K562 (cell line): ENCODE data around the gene TMEM208. TPM values are rescaled to one million over a fixed set of nuclear protein-coding genes. Genes with fewer than 3 reads are reported as not detected.

Experiments used
- ARID1B ChIP-seq: fragments of 450-650 bp; IDR thresholded peaks from 2 replicates; pipeline ENCODE4 v1.6.1; 2016; ENCODE audit warnings: antibody characterized with exemption, mild to moderate bottlenecking, inconsistent platforms
- CEBPG ChIP-seq, 3 experiments: fragments of 200-800 bp in 1 of 3; sonication (Bioruptor generic) in 1 of 3; sonication (generic) in 1 of 3; formaldehyde crosslinking in 1 of 3; IDR thresholded peaks in 2 of 3; conservative IDR thresholded peaks in 1 of 3; 2 replicates each; pipeline versions ENCODE4 v1.6.1 to v1.8.0; 2016 to 2022; ENCODE audit warnings: missing compliant biosample characterization in 2 of 3, missing genetic modification characterization in 2 of 3, mild to moderate bottlenecking in 1 of 3, missing genetic modification reagents in 1 of 3
- CREB1 ChIP-seq, 2 experiments: sonication (generic) in 1 of 2; formaldehyde crosslinking in 1 of 2; IDR thresholded peaks; 2 replicates each; pipeline versions ENCODE4 v1.6.1 to v1.8.0; 2012 to 2022; ENCODE audit warnings: inconsistent platforms in 1 of 2, mild to moderate bottlenecking in 1 of 2, missing genetic modification reagents in 1 of 2, moderate library complexity in 1 of 2
- CXXC5 ChIP-seq: fragments of 250-450 bp; sonication (Bioruptor Pico); IDR thresholded peaks from 2 replicates; pipeline ENCODE4 v1.8.0; 2022; ENCODE audit warnings: inconsistent platforms, mild to moderate bottlenecking, moderate library complexity
- ETV6 ChIP-seq, 3 experiments: fragments of 150-350 bp in 1 of 3; sonication (generic) in 1 of 3; formaldehyde crosslinking in 1 of 3; IDR thresholded peaks; 2 replicates each; pipeline versions ENCODE4 v1.6.1 to v1.8.0; 2014 to 2022; ENCODE audit warnings: borderline replicate concordance in 2 of 3, low read depth in 2 of 3, antibody characterized with exemption in 1 of 3, low read length in 1 of 3, mild to moderate bottlenecking in 1 of 3, missing genetic modification reagents in 1 of 3
- HBP1 ChIP-seq: fragments of 450-650 bp; formaldehyde crosslinking; IDR thresholded peaks from 2 replicates; pipeline ENCODE4 v1.4.0; 2022; ENCODE audit warnings: missing genetic modification characterization
- HEY1 ChIP-seq: fragments of 250-450 bp; sonication (Bioruptor Pico); IDR thresholded peaks from 2 replicates; pipeline ENCODE4 v1.5.0; 2020; ENCODE audit warnings: mild to moderate bottlenecking, moderate library complexity, borderline replicate concordance
- KAT7 ChIP-seq: sonication (generic); formaldehyde crosslinking; IDR thresholded peaks from 2 replicates; pipeline ENCODE4 v1.8.0; 2022; ENCODE audit warnings: missing genetic modification reagents, mild to moderate bottlenecking, borderline replicate concordance
- KLF13 ChIP-seq: fragments of 450-650 bp; IDR thresholded peaks from 2 replicates; pipeline ENCODE4 v1.6.1; 2016; ENCODE audit warnings: missing genetic modification characterization, low read depth, mild to moderate bottlenecking, missing compliant biosample characterization, moderate library complexity, borderline replicate concordance
- MAX ChIP-seq: sonication (generic); formaldehyde crosslinking; IDR thresholded peaks from 2 replicates; pipeline ENCODE4 v1.9.0; 2022; ENCODE audit warnings: mild to moderate bottlenecking, missing genetic modification reagents
- NFIC ChIP-seq: fragments of 450-650 bp; IDR thresholded peaks from 2 replicates; pipeline ENCODE4 v1.6.1; 2017; ENCODE audit warnings: mild to moderate bottlenecking, inconsistent platforms
- NR2C1 ChIP-seq, 2 experiments: fragments of 450-650 bp; IDR thresholded peaks; 2 replicates each; pipeline ENCODE4 v1.6.1; 2017; ENCODE audit warnings: mild to moderate bottlenecking in 2 of 2, antibody characterized with exemption in 1 of 2, inconsistent platforms in 1 of 2, missing compliant biosample characterization in 1 of 2, missing genetic modification characterization in 1 of 2
- PHF20 ChIP-seq: fragments of 450-650 bp; IDR thresholded peaks from 2 replicates; pipeline ENCODE4 v1.6.1; 2018; ENCODE audit not compliant: partially characterized antibody
- PYGO2 ChIP-seq: fragments of 450-650 bp; IDR thresholded peaks from 2 replicates; pipeline ENCODE4 v1.6.1; 2016; ENCODE audit warnings: mild to moderate bottlenecking, missing genetic modification characterization, moderate library complexity, missing compliant biosample characterization
- SIN3A ChIP-seq, 2 experiments: fragments of 150-350 bp in 1 of 2; IDR thresholded peaks; 2 replicates each; pipeline ENCODE4 v1.6.1; 2011 to 2016; ENCODE audit warnings: borderline replicate concordance in 2 of 2, low read depth in 2 of 2, low read length in 2 of 2, mild to moderate bottlenecking in 2 of 2, moderate library complexity in 2 of 2; ENCODE audit not compliant: control insufficient read depth in 1 of 2
- SREBF1 ChIP-seq: fragments of 150-350 bp; IDR thresholded peaks from 2 replicates; pipeline ENCODE4 v1.6.1; 2014; ENCODE audit warnings: antibody characterized with exemption, low read depth, low read length, borderline replicate concordance
- SRSF7 ChIP-seq: fragments of 200-400 bp; formaldehyde crosslinking; optimal IDR thresholded peaks from 2 replicates; pipeline ENCODE3; 2017; ENCODE audit warnings: mild to moderate bottlenecking, low read depth, low read length
- SUPT5H ChIP-seq: fragments of 450-650 bp; IDR thresholded peaks from 2 replicates; pipeline ENCODE4 v1.6.1; 2016
- ZFX ChIP-seq: sonication (generic); formaldehyde crosslinking; IDR thresholded peaks from 2 replicates; pipeline ENCODE4 v1.8.0; 2022; ENCODE audit warnings: mild to moderate bottlenecking, missing genetic modification reagents, moderate library complexity
- ZNF347 ChIP-seq: fragments of 450-650 bp; formaldehyde crosslinking; IDR thresholded peaks from 2 replicates; pipeline ENCODE4 v1.4.0; 2020; ENCODE audit warnings: low read depth, mild to moderate bottlenecking, moderate library complexity
- ZNF780A ChIP-seq: fragments of 250-450 bp; sonication (Bioruptor Pico); IDR thresholded peaks from 2 replicates; pipeline ENCODE4 v1.5.0; 2021; ENCODE audit warnings: mild to moderate bottlenecking
- polyA plus RNA-seq, 8 experiments: library from polyadenylated mRNA; depleted of rRNA in 4 of 8; stranded (reverse) in 5 of 8; unstranded in 3 of 8; fragments of >200 nt; fragmentation: Nextera tagmentation in 2 of 8; fragmentation: Illumina TruSeq in 1 of 8; extraction: Ambion mirVana in 2 of 8; extraction: Trizol in 1 of 8; gene quantifications; 2 replicates each; pipeline versions ENCODE4 v1.2.1 to v1.2.3, GENCODE V29; 2011 to 2014; ENCODE audit warnings: inconsistent platforms in 1 of 8, missing spikeins in 1 of 8
- total RNA-seq, 7 experiments: library from RNA; depleted of rRNA in 6 of 7; stranded (reverse); fragments of >200 nt in 6 of 7; fragmentation: Illumina TruSeq in 2 of 7; extraction: Trizol in 2 of 7; gene quantifications; 2 replicates each; pipeline versions ENCODE4 v1.2.1 to v1.2.3, GENCODE V29; 2011 to 2021; ENCODE audit warnings: low replicate concordance in 1 of 7
- TF ChIP-seq, protein P1 (sequence below): fragments of 450-650 bp; conservative IDR thresholded peaks from 2 replicates; pipeline ENCODE4 v1.6.1; 2016; ENCODE audit warnings: missing genetic modification characterization, low read depth, mild to moderate bottlenecking, control low read depth, missing compliant biosample characterization

TMEM208 gene
- total and polyA plus RNA-seq, 9 of the 15 experiments (the other 6 are each of a cell fraction or from before 2014, with no cell fraction given) = 31.8 to 239 (median 54.3) TPM

DNA sequence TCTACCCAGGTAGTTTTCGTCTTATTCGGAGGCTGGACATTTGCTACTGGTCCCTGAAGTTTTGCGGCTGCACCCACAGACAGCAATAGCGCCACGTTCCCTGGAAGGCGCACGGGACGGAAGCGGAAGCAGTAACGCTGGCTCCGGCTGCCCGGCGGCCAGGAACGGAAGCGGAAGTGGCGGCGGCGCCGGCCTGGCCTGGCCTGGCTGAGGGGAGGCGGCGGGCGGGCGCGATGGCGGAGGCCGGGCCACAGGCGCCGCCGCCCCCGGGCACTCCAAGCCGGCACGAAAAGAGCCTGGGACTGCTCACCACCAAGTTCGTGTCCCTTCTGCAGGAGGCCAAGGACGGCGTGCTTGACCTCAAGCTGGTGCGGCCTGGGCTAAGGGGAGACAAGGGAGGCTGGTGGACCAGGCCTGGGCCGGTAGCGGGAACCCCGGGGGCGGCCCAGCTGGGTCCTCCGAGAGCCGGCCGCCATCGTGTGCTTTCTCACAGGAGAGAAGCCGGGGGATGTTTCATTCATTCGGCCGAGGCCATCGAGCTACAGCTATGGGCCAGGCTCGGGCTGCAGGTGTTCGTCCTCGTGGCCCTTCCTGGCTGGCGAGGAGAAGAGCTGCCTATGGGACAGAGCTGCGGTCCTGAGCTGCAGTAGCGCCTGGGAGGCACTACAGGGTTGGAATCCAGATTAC lies 34.8 kb upstream of the TMEM208 start, which contains the start of gene E2F4 (continued):
- TF ChIP-seq ZFX (CRISPR knock-in tag) (peak; percentile 90), CREB1 (IDR thresholded peaks at IDR 0.05) (no peak), CREB1 (CRISPR knock-in tag; IDR thresholded peaks at IDR 0.05) (peak; percentile 70), KLF13 (no peak), HEY1 (CRISPR knock-in tag) (no peak), CEBPG (CRISPR knock-in tag; IDR thresholded peaks at IDR 0.05) (peak; percentile 37), CEBPG (tag; conservative IDR thresholded peaks at IDR 0.05 in 1 of 2, IDR thresholded peaks at IDR 0.05 in 1 of 2) (no peak), SIN3A (IDR thresholded peaks at IDR 0.05; ENCODE audit: borderline replicate concordance in 2 of 2, control insufficient read depth in 1 of 2, low read depth in 2 of 2, low read length in 2 of 2) (peak in 1 of 2 experiments; percentile 90; a peak in 2 of 4 replicates), ZNF347 (CRISPR knock-in tag) (no peak), SRSF7 (no peak), SUPT5H (peak; percentile 62), ETV6 (IDR thresholded peaks at IDR 0.05; ENCODE audit: borderline replicate concordance in 1 of 2, low read depth in 2 of 2, low read length in 1 of 2) (peak; percentile 97), ETV6 (CRISPR knock-in tag; IDR thresholded peaks at IDR 0.05; ENCODE audit: borderline replicate concordance) (no peak), PHF20 (peak; percentile 85), HBP1 (CRISPR knock-in tag) (peak; percentile 78; the same call in 1 of the 2 replicates), MAX (CRISPR knock-in tag) (peak; percentile 36; the same call in 1 of the 2 replicates), SREBF1 (no peak), PYGO2 (no peak), KAT7 (CRISPR knock-in tag) (0 out of 2 replicates have a peak, but pooled peaks have one; percentile 32), ZNF780A (CRISPR knock-in tag) (no peak), ARID1B (no peak), NR2C1 (IDR thresholded peaks at IDR 0.05) (0 out of 2 replicates have a peak, but pooled peaks have one; percentile 15), NR2C1 (tag; IDR thresholded peaks at IDR 0.05) (peak; percentile 62; the same call in 1 of the 2 replicates), NFIC (no peak), CXXC5 (CRISPR knock-in tag) (peak; percentile 90)
- TF ChIP-seq, protein P1, sequence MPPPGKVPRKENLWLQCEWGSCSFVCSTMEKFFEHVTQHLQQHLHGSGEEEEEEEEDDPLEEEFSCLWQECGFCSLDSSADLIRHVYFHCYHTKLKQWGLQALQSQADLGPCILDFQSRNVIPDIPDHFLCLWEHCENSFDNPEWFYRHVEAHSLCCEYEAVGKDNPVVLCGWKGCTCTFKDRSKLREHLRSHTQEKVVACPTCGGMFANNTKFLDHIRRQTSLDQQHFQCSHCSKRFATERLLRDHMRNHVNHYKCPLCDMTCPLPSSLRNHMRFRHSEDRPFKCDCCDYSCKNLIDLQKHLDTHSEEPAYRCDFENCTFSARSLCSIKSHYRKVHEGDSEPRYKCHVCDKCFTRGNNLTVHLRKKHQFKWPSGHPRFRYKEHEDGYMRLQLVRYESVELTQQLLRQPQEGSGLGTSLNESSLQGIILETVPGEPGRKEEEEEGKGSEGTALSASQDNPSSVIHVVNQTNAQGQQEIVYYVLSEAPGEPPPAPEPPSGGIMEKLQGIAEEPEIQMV (tag) = no peak
